ENCODE results near the gene TFG.

Gene TFG

GRCh38 chr3:100706365-100706764 lies 2.9 kb upstream of the TFG start:
- no peak for DNase-seq (ENCODE audit: low read depth)

GRCh38 chr3:100708644-100708988 lies 678 bp upstream of the TFG start:
- DNase-seq (ENCODE audit: low read depth), result no peak

GRCh38 chr3:100709842-100710260 lies 557 bp downstream of the TFG start:
- DNase-seq (ENCODE audit: low read depth), result no peak

GRCh38 chr3:100710261-100710968 lies 1.1 kb downstream of the TFG start:
- no peak for DNase-seq (ENCODE audit: low read depth)

- no peak for DNase-seq (ENCODE audit: low read depth)
Measured at GRCh38 chr3:100715176-100715575, 5.9 kb downstream of the TFG start.

GRCh38 chr3:100717063-100717462 lies 7.8 kb downstream of the TFG start:
- no peak for DNase-seq (ENCODE audit: low read depth)

- no peak for DNase-seq (ENCODE audit: low read depth)
Measured at GRCh38 chr3:100717637-100718487, 8.6 kb downstream of the TFG start.

GRCh38 chr3:100719136-100719535 lies 9.8 kb downstream of the TFG start:
- DNase-seq (ENCODE audit: low read depth), result no peak

GRCh38 chr3:100720426-100720825 lies 11.1 kb downstream of the TFG start:
- no peak for DNase-seq (ENCODE audit: low read depth)

- no peak for DNase-seq (ENCODE audit: low read depth)
Measured at GRCh38 chr3:100725935-100726513, 16.7 kb downstream of the TFG start.

- DNase-seq (ENCODE audit: low read depth), result no peak
Measured at GRCh38 chr3:100726706-100727105, 17.4 kb downstream of the TFG start.

GRCh38 chr3:100730524-100730923 lies 21.2 kb downstream of the TFG start:
- no peak for DNase-seq (ENCODE audit: low read depth)

- no peak for DNase-seq (ENCODE audit: low read depth)
Measured at GRCh38 chr3:100732435-100732834, 23.1 kb downstream of the TFG start.

GRCh38 chr3:100737334-100737733 lies 28.0 kb downstream of the TFG start:
- no peak for DNase-seq (ENCODE audit: low read depth)

GRCh38 chr3:100740207-100740606 lies 30.9 kb downstream of the TFG start:
- DNase-seq (ENCODE audit: low read depth), result no peak

GRCh38 chr3:100743535-100743934 lies 34.2 kb downstream of the TFG start:
- DNase-seq (ENCODE audit: low read depth), result no peak

GRCh38 chr3:100744671-100745070 lies 35.4 kb downstream of the TFG start:
- no peak for DNase-seq (ENCODE audit: low read depth)

GRCh38 chr3:100745617-100746016 lies 36.3 kb downstream of the TFG start:
- DNase-seq (ENCODE audit: low read depth), result no peak

GRCh38 chr3:100746092-100746491 lies 36.8 kb downstream of the TFG start:
- no peak for DNase-seq (ENCODE audit: low read depth)

GRCh38 chr3:100748220-100748619 lies 38.9 kb downstream of the TFG start:
- no peak for DNase-seq (ENCODE audit: low read depth)

GRCh38 chr3:100748967-100749366 lies 39.7 kb downstream of the TFG start:
- no peak for DNase-seq (ENCODE audit: low read depth)

GRCh38 chr3:100753846-100754245 lies 44.6 kb downstream of the TFG start:
- DNase-seq (ENCODE audit: low read depth), result no peak
